ENCODE results near the gene NR2C2AP.
"Not testable (repeated sequence)": the region's sequence is repeated elsewhere in the genome, so short reads cannot be mapped to it uniquely, and the experiment has no call there.

Gene NR2C2AP

GRCh38 chr19:19181488-19181998 lies 21.7 kb downstream of the NR2C2AP start:
- Histone ChIP-seq H3K27me3 (ENCODE audit: insufficient read depth, low read length) (no peaks in the 10 kb centered on the region), H3K9me3 (ENCODE audit: low read length) (no peaks in the 10 kb centered on the region), H3K9me2 (ENCODE audit: low read depth, low read length) (no peaks in the 10 kb centered on the region), H4K20me1 (ENCODE audit: insufficient read depth, low read length) (no peaks in the 10 kb centered on the region), H3K4me3 (ENCODE audit: low read depth, low read length, poor library complexity, severe bottlenecking) (no peak overlapping the region), H3K4me2 (ENCODE audit: low read length) (no peak overlapping the region), H2AFZ (ENCODE audit: low read length) (no peak overlapping the region), H3K36me3 (ENCODE audit: insufficient read depth, low read length) (peaks cover 37% of the 10 kb centered on the region), H3K27ac (ENCODE audit: low read depth, low read length, poor library complexity, severe bottlenecking) (no peak overlapping the region), H3K79me2 (ENCODE audit: insufficient read depth, low read length) (no peaks in the 10 kb centered on the region), H3K9ac (ENCODE audit: low read length) (no peak overlapping the region), H3K4me1 (ENCODE audit: insufficient read depth, low read length, severe bottlenecking) (peaks cover 8% of the 10 kb centered on the region), H3F3A (ENCODE audit: insufficient read depth, low read length) (no peaks in the 10 kb centered on the region)
- TF ChIP-seq EZH2 (IDR thresholded peaks at IDR 0.05; ENCODE audit: borderline replicate concordance, low read length) (no peak), CTCF (IDR thresholded peaks at IDR 0.05; ENCODE audit: low read length) (no peak)

GRCh38 chr19:19179548-19180441 lies 23.4 kb downstream of the NR2C2AP start:
- Histone ChIP-seq H3F3A (ENCODE audit: insufficient read depth, low read length) (no peaks in the 10 kb centered on the region), H3K4me2 (ENCODE audit: low read length) (no peak overlapping the region), H4K20me1 (ENCODE audit: insufficient read depth, low read length) (no peaks in the 10 kb centered on the region), H2AFZ (ENCODE audit: low read length) (no peak overlapping the region), H3K27me3 (ENCODE audit: insufficient read depth, low read length) (no peaks in the 10 kb centered on the region), H3K27ac (ENCODE audit: low read depth, low read length, poor library complexity, severe bottlenecking) (no peak overlapping the region), H3K9me2 (ENCODE audit: low read depth, low read length) (no peaks in the 10 kb centered on the region), H3K36me3 (ENCODE audit: insufficient read depth, low read length) (peaks cover 30% of the 10 kb centered on the region), H3K9ac (ENCODE audit: low read length) (no peak overlapping the region), H3K9me3 (ENCODE audit: low read length) (no peaks in the 10 kb centered on the region), H3K4me3 (ENCODE audit: low read depth, low read length, poor library complexity, severe bottlenecking) (no peak overlapping the region), H3K4me1 (ENCODE audit: insufficient read depth, low read length, severe bottlenecking) (peaks cover 6% of the 10 kb centered on the region), H3K79me2 (ENCODE audit: insufficient read depth, low read length) (no peaks in the 10 kb centered on the region)
- TF ChIP-seq CTCF (IDR thresholded peaks at IDR 0.05; ENCODE audit: low read length) (no peak), EZH2 (IDR thresholded peaks at IDR 0.05; ENCODE audit: borderline replicate concordance, low read length) (no peak)

GRCh38 chr19:19176950-19177349 lies 26.3 kb downstream of the NR2C2AP start:
- H3K4me3 ChIP-seq (ENCODE audit: low read depth, low read length, poor library complexity, severe bottlenecking): no peak overlapping the region
- no peaks in the 10 kb centered on the region for H3K79me2 ChIP-seq (ENCODE audit: insufficient read depth, low read length)
- peaks cover 20% of the 10 kb centered on the region for H3K36me3 ChIP-seq (ENCODE audit: insufficient read depth, low read length)
- H2AFZ ChIP-seq (ENCODE audit: low read length): no peak overlapping the region
- peaks cover 14% of the 10 kb centered on the region for H3K4me1 ChIP-seq (ENCODE audit: insufficient read depth, low read length, severe bottlenecking)
- H3K9me2 ChIP-seq (ENCODE audit: low read depth, low read length): no peaks in the 10 kb centered on the region
- no peak overlapping the region for H3K9ac ChIP-seq (ENCODE audit: low read length)
- H3K9me3 ChIP-seq (ENCODE audit: low read length): no peaks in the 10 kb centered on the region
- TF ChIP-seq CTCF (IDR thresholded peaks at IDR 0.05; ENCODE audit: low read length) (no peak), EZH2 (IDR thresholded peaks at IDR 0.05; ENCODE audit: borderline replicate concordance, low read length) (no peak)
- no peaks in the 10 kb centered on the region for H3F3A ChIP-seq (ENCODE audit: insufficient read depth, low read length)
- no peak overlapping the region for H3K27ac ChIP-seq (ENCODE audit: low read depth, low read length, poor library complexity, severe bottlenecking)
- H3K4me2 ChIP-seq (ENCODE audit: low read length): no peak overlapping the region
- H4K20me1 ChIP-seq (ENCODE audit: insufficient read depth, low read length): no peaks in the 10 kb centered on the region
- H3K27me3 ChIP-seq (ENCODE audit: insufficient read depth, low read length): no peaks in the 10 kb centered on the region

GRCh38 chr19:19173243-19173642 lies 30.0 kb downstream of the NR2C2AP start:
- H3K9ac ChIP-seq (ENCODE audit: low read length); H3K9me3 ChIP-seq (ENCODE audit: low read length): not testable (repeated sequence)

More at GRCh38 chr19:19173243-19173642, 30.0 kb downstream of the NR2C2AP start:
- H3K79me2 ChIP-seq (ENCODE audit: insufficient read depth, low read length); H2AFZ ChIP-seq (ENCODE audit: low read length); H3K36me3 ChIP-seq (ENCODE audit: insufficient read depth, low read length); H3F3A ChIP-seq (ENCODE audit: insufficient read depth, low read length); H3K9me2 ChIP-seq (ENCODE audit: low read depth, low read length); H3K27me3 ChIP-seq (ENCODE audit: insufficient read depth, low read length); H3K4me3 ChIP-seq (ENCODE audit: low read depth, low read length, poor library complexity, severe bottlenecking); H4K20me1 ChIP-seq (ENCODE audit: insufficient read depth, low read length); H3K4me2 ChIP-seq (ENCODE audit: low read length): not testable (repeated sequence)
- Histone ChIP-seq H3K4me1 (ENCODE audit: insufficient read depth, low read length, severe bottlenecking) (peaks cover 42% of the 10 kb centered on the region), H3K27ac (ENCODE audit: low read depth, low read length, poor library complexity, severe bottlenecking) (peak overlapping the region; percentile 15)
